AG04449 (cell line): Measurements from ENCODE around the gene GRIN2D.
A peak's percentile ranks its signal among the peaks of the same experiment; 100 is the strongest.

Experiments used
- CTCF ChIA-PET: fragments of 350-600 bp; formaldehyde crosslinking; extraction: SDS; loops from one replicate; lab custom pipeline; 2021; ENCODE audit warnings: antibody characterized with exemption; lab: Yijun Ruan, JAX
- POLR2A ChIA-PET: fragments of 400-600, 350-600 bp; formaldehyde crosslinking; extraction: SDS; loops from one replicate; lab custom pipeline; 2020; ENCODE audit warnings: antibody characterized with exemption, inconsistent platforms; lab: Yijun Ruan, JAX
- DNase-seq: peaks from one replicate; pipeline ENCODE4 v3.0.0-alpha.2; 2010; ENCODE audit warnings: low read depth, low spot score
- H3K4me3 ChIP-seq: 2 replicates; pipeline ENCODE4 v1.5.1; 2011; ENCODE audit warnings: low read depth, mild to moderate bottlenecking, control low read depth, low read length
- TF ChIP-seq, protein P1 (sequence below): IDR thresholded peaks from one replicate; pipeline ENCODE4 v1.5.1; 2011; ENCODE audit warnings: mild to moderate bottlenecking, moderate library complexity, low read length, control low read depth, inconsistent platforms; ENCODE audit not compliant: insufficient read depth; ENCODE audit errors: missing control alignments

GRIN2D gene

DNA sequence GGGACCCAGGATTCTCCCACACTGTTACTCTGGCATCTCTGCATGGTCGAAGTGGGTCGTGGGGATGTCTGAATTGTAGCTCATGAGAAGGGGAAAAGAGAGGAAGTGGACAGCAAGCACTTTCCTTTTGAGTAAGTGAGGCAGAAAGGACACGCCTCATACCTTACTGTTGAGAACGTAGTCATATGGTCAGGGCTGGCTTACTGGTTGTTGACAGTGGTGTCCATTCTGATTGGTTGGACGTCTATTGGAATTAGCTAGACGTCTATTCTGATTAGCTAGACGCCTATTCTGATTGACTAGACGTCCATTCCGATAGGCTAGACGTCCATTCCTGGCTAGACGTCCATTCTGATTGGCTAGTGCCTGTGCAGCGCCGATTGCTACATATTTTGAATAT is 12.4 kb downstream of the GRIN2D start:
- CTCF ChIA-PET, result interaction anchor here (1.0 to 4.4 kb wide), 2 partner anchors 15 to 139 kb away, joined by 3 to 40 read pairs; partner anchors contain the start of gene KDELR1
- TF ChIP-seq, protein P1, sequence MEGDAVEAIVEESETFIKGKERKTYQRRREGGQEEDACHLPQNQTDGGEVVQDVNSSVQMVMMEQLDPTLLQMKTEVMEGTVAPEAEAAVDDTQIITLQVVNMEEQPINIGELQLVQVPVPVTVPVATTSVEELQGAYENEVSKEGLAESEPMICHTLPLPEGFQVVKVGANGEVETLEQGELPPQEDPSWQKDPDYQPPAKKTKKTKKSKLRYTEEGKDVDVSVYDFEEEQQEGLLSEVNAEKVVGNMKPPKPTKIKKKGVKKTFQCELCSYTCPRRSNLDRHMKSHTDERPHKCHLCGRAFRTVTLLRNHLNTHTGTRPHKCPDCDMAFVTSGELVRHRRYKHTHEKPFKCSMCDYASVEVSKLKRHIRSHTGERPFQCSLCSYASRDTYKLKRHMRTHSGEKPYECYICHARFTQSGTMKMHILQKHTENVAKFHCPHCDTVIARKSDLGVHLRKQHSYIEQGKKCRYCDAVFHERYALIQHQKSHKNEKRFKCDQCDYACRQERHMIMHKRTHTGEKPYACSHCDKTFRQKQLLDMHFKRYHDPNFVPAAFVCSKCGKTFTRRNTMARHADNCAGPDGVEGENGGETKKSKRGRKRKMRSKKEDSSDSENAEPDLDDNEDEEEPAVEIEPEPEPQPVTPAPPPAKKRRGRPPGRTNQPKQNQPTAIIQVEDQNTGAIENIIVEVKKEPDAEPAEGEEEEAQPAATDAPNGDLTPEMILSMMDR, result no peak
- POLR2A ChIA-PET, result no interaction called here
- DNase-seq, result no peak
- no peak overlapping the region for H3K4me3 ChIP-seq

DNA sequence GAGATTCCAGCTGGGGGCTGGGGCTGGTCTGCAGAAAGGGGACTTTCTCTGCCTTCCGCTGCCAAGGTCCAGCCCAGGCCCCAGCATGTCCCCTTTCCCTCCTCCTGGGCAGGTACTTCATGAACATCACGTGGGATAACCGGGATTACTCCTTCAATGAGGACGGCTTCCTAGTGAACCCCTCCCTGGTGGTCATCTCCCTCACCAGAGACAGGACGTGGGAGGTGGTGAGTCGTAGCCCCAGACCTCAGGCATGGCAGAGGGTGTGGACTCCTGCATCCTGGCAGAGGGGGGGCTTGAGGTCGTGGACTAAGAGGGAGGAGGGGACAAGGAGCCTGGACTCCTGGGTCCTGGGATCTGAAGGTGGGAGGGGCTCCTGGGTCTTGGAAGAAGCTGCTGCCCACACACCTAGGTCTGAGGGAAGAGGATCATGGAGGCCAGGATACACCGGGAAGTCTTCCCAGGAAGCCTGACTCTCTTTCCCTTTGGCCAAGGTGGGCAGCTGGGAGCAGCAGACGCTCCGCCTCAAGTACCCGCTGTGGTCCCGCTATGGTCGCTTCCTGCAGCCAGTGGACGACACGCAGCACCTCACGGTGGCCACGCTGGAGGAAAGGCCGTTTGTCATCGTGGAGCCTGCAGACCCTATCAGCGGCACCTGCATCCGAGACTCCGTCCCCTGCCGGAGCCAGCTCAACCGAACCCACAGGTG is 20.6 kb downstream of the GRIN2D start:
- CTCF ChIA-PET, result interaction anchor here (1.0 to 3.2 kb wide), 3 partner anchors 9 to 31 kb away, joined by 3 to 11 read pairs (median 3); partner anchors contain the start of gene KDELR1
- DNase-seq, result no peak

DNA sequence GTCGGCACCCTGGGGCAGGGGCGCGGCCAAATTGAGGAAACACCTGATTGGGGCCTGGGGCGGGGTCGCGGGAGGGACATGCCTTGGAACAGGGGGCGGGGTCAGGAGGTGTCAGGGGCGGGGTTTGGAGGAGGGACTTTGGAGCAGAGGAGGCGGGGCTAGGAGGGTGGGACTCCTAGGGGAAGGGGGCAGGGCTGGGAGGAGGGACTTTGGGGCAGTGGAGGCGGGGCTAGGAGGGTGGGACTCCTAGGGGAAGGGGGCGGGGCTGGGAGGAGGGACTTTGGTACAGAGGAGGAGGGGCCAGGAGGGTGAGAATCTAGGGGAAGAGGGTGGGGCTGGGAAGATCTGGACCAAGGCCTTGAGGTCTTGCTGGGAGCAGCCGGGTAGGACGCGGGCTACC is 21.9 kb downstream of the GRIN2D start:
- TF ChIP-seq, protein P1, result no peak
- CTCF ChIA-PET, result interaction anchor here (0.9 to 1.2 kb wide), 3 partner anchors 13 to 30 kb away, joined by 3 to 4 read pairs (median 3); no protein-coding TSS in a partner anchor
- DNase-seq, result no peak
- peak overlapping the region; percentile 36 for H3K4me3 ChIP-seq
- POLR2A ChIA-PET, result no interaction called here

More for the DNA sequence above, 20.6 kb downstream of the GRIN2D start:
- POLR2A ChIA-PET, result no interaction called here
- TF ChIP-seq, protein P1, result no peak
- H3K4me3 ChIP-seq, result no peak overlapping the region

DNA sequence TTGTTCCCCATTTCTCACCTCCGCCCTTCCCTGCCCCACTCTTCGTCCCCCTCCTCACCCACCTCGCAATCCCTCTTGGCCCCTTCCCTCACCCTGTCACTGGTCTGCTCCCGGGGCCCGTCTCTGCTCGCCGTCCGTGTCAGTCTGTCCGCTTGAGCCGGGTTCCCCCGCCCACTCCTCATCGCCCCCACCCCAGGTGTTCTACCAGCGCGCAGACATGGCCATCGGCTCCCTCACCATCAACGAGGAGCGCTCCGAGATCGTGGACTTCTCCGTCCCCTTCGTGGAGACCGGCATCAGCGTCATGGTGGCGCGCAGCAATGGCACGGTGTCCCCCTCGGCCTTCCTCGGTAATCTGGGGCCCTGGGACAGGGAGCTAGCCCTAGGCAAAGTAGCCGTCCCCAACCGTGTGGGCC is 22.3 kb downstream of the GRIN2D start:
- TF ChIP-seq, protein P1, result no peak
- H3K4me3 ChIP-seq, result peak overlapping the region; percentile 36
- POLR2A ChIA-PET, result no interaction called here
- DNase-seq, result no peak
- CTCF ChIA-PET, result interaction anchor here (1.0 to 1.2 kb wide), 2 partner anchors 9 to 29 kb away, joined by 3 to 4 read pairs; no protein-coding TSS in a partner anchor

DNA sequence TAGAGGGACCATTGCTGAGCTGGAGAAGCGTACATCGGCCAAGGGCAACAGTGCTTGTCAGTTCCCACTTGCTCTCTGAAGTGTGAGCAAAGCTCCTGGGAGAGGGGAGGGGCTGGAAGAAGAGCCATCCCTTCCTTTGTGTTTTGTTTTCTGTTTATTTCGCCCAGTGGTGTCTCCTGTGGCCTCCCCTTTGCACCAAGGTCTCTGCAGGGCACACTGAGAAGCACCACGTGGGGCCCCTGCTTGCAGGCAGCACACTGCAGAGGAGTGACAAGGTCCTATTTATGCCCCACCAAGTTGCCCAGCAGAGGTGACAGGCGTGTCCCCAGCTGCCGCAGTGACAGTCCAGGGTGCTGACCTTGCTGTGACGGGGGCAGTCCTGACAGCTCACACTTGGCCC is 24.0 kb downstream of the GRIN2D start:
- DNase-seq, result no peak
- ChIA-PET CTCF (interaction anchor here (2.3 kb wide), 1 partner anchor 26 kb away, joined by 11 read pairs; the partner anchor contains the start of gene KDELR1), POLR2A (no interaction called here)
- no peak overlapping the region for H3K4me3 ChIP-seq
- TF ChIP-seq, protein P1, result no peak

DNA sequence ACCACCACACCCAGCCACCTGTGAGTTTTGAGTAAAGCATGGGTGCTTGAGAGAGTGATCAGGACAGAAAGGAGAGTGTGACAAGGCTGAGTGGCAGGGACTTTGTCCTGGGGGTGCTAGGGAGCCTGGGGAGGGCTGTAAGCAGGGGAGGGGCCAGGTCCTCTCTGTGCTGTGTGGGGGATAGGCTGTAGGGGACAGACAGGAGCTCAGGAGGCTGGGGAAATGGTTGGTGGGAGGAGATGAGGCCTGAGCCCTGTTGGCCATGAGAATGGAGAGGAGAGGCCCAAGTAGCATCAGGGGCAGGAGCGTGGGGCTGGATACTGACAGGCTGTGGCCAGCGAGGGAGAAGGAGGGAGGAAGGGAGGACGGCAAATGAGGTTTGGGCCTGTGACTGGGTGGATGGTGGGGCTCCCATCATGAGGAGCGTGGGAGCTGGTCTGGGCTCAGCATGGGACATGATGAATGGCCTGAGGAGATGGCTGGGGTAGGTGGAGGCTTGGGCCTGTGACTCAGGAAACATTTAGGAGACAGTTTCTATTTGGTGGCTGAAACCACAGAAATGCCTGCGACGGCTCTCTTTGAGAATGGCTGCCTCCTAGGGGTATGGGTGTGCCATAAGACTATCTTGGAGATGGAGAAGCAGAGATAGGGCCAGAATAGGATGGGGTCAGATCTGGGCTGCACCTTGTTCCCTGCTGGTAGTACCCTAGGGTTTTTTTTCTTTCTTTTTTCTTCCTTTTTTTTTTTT is 25.0 kb downstream of the GRIN2D start:
- TF ChIP-seq, protein P1, result peak; percentile 24
- DNase-seq, result no peak
- CTCF ChIA-PET, result interaction anchor here (2.3 kb wide), 1 partner anchor 27 kb away, joined by 11 read pairs; the partner anchor contains the start of gene KDELR1
- POLR2A ChIA-PET, result no interaction called here
- no peak overlapping the region for H3K4me3 ChIP-seq
